ENCODE data around the gene GPR27. TPM values are rescaled to one million over a fixed set of nuclear protein-coding genes. Genes with fewer than 3 reads are reported as not detected.

Gene GPR27
- total RNA-seq, 1 experiment from 2014 or later, result 15.5 TPM

DNA sequence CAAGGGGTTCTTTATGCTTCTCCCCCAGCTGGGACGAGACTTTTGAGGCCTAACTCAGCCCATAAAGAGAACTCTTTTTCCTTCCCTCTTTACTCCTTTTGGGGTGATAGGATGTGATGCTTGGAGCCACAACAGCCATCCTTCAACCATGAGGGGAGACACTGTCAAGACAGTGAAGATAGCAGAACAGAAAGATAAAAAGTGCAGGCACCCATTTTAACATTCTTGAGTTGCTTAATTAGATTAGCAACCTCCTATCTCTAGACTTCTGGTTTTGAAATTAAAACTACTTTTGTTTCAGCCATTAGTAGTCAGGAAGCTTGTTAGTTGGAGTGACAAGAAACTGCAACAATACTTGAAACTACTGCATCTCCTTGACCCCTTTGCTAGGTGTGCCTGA is 6.5 kb downstream of the GPR27 start:
- TF ChIP-seq, protein P1, sequence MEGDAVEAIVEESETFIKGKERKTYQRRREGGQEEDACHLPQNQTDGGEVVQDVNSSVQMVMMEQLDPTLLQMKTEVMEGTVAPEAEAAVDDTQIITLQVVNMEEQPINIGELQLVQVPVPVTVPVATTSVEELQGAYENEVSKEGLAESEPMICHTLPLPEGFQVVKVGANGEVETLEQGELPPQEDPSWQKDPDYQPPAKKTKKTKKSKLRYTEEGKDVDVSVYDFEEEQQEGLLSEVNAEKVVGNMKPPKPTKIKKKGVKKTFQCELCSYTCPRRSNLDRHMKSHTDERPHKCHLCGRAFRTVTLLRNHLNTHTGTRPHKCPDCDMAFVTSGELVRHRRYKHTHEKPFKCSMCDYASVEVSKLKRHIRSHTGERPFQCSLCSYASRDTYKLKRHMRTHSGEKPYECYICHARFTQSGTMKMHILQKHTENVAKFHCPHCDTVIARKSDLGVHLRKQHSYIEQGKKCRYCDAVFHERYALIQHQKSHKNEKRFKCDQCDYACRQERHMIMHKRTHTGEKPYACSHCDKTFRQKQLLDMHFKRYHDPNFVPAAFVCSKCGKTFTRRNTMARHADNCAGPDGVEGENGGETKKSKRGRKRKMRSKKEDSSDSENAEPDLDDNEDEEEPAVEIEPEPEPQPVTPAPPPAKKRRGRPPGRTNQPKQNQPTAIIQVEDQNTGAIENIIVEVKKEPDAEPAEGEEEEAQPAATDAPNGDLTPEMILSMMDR (conservative IDR thresholded peaks at IDR 0.05), result no peak
- Histone ChIP-seq H2BK5ac (ENCODE audit: insufficient read length, low read length) (no peak overlapping the region), H3K23ac (ENCODE audit: insufficient read length, low read depth, low read length) (no peak overlapping the region), H2AFZ (ENCODE audit: low read length) (no peak overlapping the region), H3K9me3 (ENCODE audit: control insufficient read depth, low read depth, low read length) (no peaks in the 10 kb centered on the region), H3K4me2 (ENCODE audit: insufficient read depth, insufficient read length, low read length) (no peak overlapping the region), H3K56ac (ENCODE audit: insufficient read length, low read depth, low read length) (no peak overlapping the region), H2BK12ac (ENCODE audit: insufficient read length, low read depth, low read length) (no peak overlapping the region), H3K18ac (ENCODE audit: insufficient read length, low read depth, low read length) (no peak overlapping the region), H2BK120ac (ENCODE audit: low read depth, low read length, poor library complexity, severe bottlenecking) (no peak overlapping the region), H3K9ac (ENCODE audit: extremely low read depth, insufficient read length, low read length) (no peak overlapping the region), H3K27ac (ENCODE audit: insufficient read length, low read depth, low read length) (no peak overlapping the region), H4K8ac (replicated peaks; ENCODE audit: insufficient read length, low read depth, low read length) (no peak overlapping the region), H3K79me1 (ENCODE audit: insufficient read depth, low read depth, low read length, poor library complexity, severe bottlenecking) (no peaks in the 10 kb centered on the region), H3K4ac (ENCODE audit: low read depth, low read length) (no peak overlapping the region), H3K27me3 (ENCODE audit: insufficient read depth, low read length) (no peaks in the 10 kb centered on the region), H3K23me2 (ENCODE audit: insufficient read length, low read depth, low read length, poor library complexity, severe bottlenecking) (peaks cover under 1% of the 10 kb centered on the region), H3K14ac (ENCODE audit: insufficient read depth, low read length) (no peak overlapping the region), H2BK15ac (ENCODE audit: low read depth, low read length) (no peak overlapping the region), H3K79me2 (ENCODE audit: insufficient read depth, low read length) (no peaks in the 10 kb centered on the region), H3K4me1 (ENCODE audit: insufficient read depth, low read length) (no peaks in the 10 kb centered on the region), H2AK5ac (ENCODE audit: insufficient read length, low read length) (no peak overlapping the region), H2BK20ac (ENCODE audit: low read depth, low read length, poor library complexity, severe bottlenecking) (no peak overlapping the region), H4K91ac (ENCODE audit: insufficient read length, low read depth, low read length) (no peak overlapping the region), H4K5ac (ENCODE audit: insufficient read length, low read depth, low read length) (no peak overlapping the region), H4K20me1 (ENCODE audit: control insufficient read depth, insufficient read depth, insufficient read length) (no peaks in the 10 kb centered on the region), H3T11ph (ENCODE audit: low read length) (no peak overlapping the region)
- H3K9me3 Mint-ChIP-seq, result no peaks in the 10 kb centered on the region; a peak in 1 of 5 replicates
- H3K4me1 Mint-ChIP-seq, result peaks cover 8 to 9% of the 10 kb centered on the region in 2 experiments
- H3K27me3 Mint-ChIP-seq (ENCODE audit: low read depth), result peaks cover 18% of the 10 kb centered on the region
- peaks cover 0 to 4% (median 1%) of the 10 kb centered on the region in 3 experiments; a peak in 3 of 7 replicates for H3K36me3 Mint-ChIP-seq (ENCODE audit: insufficient read depth in 1 of 3, low read depth in 3 of 3)
- no CpG with 5 or more reads among the region's 1 CpG for WGBS (ENCODE audit: extremely low coverage, insufficient read length, low lambda C conversion rate)
- DNase-seq, result no peak
- H3K4me3 Mint-ChIP-seq, result no peak overlapping the region; a peak in 1 of 5 replicates
- H3K27ac Mint-ChIP-seq, result no peak overlapping the region

Data from H9 (cell line).